K562 (cell line): Measurements from ENCODE around the gene RNF103. TPM values are rescaled to one million over a fixed set of nuclear protein-coding genes. Genes with fewer than 3 reads are reported as not detected.
A peak's percentile ranks its signal among the peaks of the same experiment; 100 is the strongest.

Experiments
- KLF10 ChIP-seq: fragments of 250-450 bp; sonication (Bioruptor Pico); IDR thresholded peaks from 2 replicates; pipeline ENCODE4 v1.6.1; 2021; ENCODE audit warnings: matching md5 sums
- MAFF ChIP-seq: IDR thresholded peaks from 2 replicates; pipeline ENCODE4 v1.6.1; 2012; ENCODE audit warnings: low read length, improper control_type of control experiment
- PRPF4 ChIP-seq: fragments of 200-400 bp; formaldehyde crosslinking; IDR thresholded peaks from one replicate; pipeline ENCODE4 v1.6.1; 2017; ENCODE audit warnings: low read length, low read depth, mild to moderate bottlenecking; ENCODE audit not compliant: insufficient read depth, poor library complexity, severe bottlenecking
- ZNF668 ChIP-seq: fragments of 250-450 bp; sonication (Bioruptor Pico); IDR thresholded peaks from 2 replicates; pipeline ENCODE4 v1.8.0; 2022; ENCODE audit warnings: mild to moderate bottlenecking, inconsistent platforms
- polyA plus RNA-seq, 8 experiments: library from polyadenylated mRNA; depleted of rRNA in 4 of 8; stranded (reverse) in 5 of 8; unstranded in 3 of 8; fragments of >200 nt; fragmentation: Nextera tagmentation in 2 of 8; fragmentation: Illumina TruSeq in 1 of 8; extraction: Ambion mirVana in 2 of 8; extraction: Trizol in 1 of 8; gene quantifications; 2 replicates each; pipeline versions ENCODE4 v1.2.1 to v1.2.3, GENCODE V29; 2011 to 2014; ENCODE audit warnings: inconsistent platforms in 1 of 8, missing spikeins in 1 of 8
- total RNA-seq, 7 experiments: library from RNA; depleted of rRNA in 6 of 7; stranded (reverse); fragments of >200 nt in 6 of 7; fragmentation: Illumina TruSeq in 2 of 7; extraction: Trizol in 2 of 7; gene quantifications; 2 replicates each; pipeline versions ENCODE4 v1.2.1 to v1.2.3, GENCODE V29; 2011 to 2021; ENCODE audit warnings: low replicate concordance in 1 of 7
- TF ChIP-seq, protein P1 (sequence below): fragments of 200-600 bp; sonication (generic); IDR thresholded peaks from one replicate; pipeline ENCODE4 v1.6.1; 2012; ENCODE audit warnings: mild to moderate bottlenecking, low read depth, low read length, inconsistent platforms
- TF ChIP-seq, protein P2 (sequence below): fragments of 450-650 bp; IDR thresholded peaks from 2 replicates; pipeline ENCODE4 v1.6.1; 2016; ENCODE audit warnings: mild to moderate bottlenecking
- TF ChIP-seq, protein P3 (sequence below), 2 experiments: IDR thresholded peaks in 1 of 2; conservative IDR thresholded peaks in 1 of 2; 2 replicates each; pipeline ENCODE4 v1.6.1; 2016; ENCODE audit warnings: low read depth in 2 of 2, mild to moderate bottlenecking in 1 of 2, missing compliant biosample characterization in 1 of 2, missing genetic modification characterization in 1 of 2, moderate library complexity in 1 of 2

The RNF103 gene
- total and polyA plus RNA-seq, 9 of the 15 experiments (the other 6 are each of a cell fraction or from before 2014, with no cell fraction given) = 1.2 to 6.8 (median 4.6) TPM

DNA sequence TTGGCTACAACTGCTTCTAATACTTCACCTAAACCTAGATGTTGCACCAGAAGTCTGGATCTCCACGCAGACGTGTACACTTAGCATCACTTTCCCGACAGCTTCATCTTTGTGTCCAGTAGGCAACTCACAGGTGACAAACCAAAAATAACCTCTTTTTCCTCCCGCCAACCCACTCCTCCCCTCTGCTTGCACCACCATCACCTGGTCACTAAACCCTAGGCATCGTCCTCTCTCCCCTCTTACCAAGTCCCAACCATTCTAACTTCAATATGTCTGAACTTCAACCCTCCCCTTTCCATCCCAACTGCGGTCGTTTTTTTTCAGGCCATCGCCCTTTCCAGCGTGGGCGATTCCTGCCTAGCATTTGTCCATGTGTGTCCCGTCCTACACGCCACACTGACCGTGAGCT is 60.0 kb downstream of the RNF103 start (continued):
- TF ChIP-seq, protein P1, sequence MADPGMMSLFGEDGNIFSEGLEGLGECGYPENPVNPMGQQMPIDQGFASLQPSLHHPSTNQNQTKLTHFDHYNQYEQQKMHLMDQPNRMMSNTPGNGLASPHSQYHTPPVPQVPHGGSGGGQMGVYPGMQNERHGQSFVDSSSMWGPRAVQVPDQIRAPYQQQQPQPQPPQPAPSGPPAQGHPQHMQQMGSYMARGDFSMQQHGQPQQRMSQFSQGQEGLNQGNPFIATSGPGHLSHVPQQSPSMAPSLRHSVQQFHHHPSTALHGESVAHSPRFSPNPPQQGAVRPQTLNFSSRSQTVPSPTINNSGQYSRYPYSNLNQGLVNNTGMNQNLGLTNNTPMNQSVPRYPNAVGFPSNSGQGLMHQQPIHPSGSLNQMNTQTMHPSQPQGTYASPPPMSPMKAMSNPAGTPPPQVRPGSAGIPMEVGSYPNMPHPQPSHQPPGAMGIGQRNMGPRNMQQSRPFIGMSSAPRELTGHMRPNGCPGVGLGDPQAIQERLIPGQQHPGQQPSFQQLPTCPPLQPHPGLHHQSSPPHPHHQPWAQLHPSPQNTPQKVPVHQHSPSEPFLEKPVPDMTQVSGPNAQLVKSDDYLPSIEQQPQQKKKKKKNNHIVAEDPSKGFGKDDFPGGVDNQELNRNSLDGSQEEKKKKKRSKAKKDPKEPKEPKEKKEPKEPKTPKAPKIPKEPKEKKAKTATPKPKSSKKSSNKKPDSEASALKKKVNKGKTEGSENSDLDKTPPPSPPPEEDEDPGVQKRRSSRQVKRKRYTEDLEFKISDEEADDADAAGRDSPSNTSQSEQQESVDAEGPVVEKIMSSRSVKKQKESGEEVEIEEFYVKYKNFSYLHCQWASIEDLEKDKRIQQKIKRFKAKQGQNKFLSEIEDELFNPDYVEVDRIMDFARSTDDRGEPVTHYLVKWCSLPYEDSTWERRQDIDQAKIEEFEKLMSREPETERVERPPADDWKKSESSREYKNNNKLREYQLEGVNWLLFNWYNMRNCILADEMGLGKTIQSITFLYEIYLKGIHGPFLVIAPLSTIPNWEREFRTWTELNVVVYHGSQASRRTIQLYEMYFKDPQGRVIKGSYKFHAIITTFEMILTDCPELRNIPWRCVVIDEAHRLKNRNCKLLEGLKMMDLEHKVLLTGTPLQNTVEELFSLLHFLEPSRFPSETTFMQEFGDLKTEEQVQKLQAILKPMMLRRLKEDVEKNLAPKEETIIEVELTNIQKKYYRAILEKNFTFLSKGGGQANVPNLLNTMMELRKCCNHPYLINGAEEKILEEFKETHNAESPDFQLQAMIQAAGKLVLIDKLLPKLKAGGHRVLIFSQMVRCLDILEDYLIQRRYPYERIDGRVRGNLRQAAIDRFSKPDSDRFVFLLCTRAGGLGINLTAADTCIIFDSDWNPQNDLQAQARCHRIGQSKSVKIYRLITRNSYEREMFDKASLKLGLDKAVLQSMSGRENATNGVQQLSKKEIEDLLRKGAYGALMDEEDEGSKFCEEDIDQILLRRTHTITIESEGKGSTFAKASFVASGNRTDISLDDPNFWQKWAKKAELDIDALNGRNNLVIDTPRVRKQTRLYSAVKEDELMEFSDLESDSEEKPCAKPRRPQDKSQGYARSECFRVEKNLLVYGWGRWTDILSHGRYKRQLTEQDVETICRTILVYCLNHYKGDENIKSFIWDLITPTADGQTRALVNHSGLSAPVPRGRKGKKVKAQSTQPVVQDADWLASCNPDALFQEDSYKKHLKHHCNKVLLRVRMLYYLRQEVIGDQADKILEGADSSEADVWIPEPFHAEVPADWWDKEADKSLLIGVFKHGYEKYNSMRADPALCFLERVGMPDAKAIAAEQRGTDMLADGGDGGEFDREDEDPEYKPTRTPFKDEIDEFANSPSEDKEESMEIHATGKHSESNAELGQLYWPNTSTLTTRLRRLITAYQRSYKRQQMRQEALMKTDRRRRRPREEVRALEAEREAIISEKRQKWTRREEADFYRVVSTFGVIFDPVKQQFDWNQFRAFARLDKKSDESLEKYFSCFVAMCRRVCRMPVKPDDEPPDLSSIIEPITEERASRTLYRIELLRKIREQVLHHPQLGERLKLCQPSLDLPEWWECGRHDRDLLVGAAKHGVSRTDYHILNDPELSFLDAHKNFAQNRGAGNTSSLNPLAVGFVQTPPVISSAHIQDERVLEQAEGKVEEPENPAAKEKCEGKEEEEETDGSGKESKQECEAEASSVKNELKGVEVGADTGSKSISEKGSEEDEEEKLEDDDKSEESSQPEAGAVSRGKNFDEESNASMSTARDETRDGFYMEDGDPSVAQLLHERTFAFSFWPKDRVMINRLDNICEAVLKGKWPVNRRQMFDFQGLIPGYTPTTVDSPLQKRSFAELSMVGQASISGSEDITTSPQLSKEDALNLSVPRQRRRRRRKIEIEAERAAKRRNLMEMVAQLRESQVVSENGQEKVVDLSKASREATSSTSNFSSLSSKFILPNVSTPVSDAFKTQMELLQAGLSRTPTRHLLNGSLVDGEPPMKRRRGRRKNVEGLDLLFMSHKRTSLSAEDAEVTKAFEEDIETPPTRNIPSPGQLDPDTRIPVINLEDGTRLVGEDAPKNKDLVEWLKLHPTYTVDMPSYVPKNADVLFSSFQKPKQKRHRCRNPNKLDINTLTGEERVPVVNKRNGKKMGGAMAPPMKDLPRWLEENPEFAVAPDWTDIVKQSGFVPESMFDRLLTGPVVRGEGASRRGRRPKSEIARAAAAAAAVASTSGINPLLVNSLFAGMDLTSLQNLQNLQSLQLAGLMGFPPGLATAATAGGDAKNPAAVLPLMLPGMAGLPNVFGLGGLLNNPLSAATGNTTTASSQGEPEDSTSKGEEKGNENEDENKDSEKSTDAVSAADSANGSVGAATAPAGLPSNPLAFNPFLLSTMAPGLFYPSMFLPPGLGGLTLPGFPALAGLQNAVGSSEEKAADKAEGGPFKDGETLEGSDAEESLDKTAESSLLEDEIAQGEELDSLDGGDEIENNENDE = no peak
- TF ChIP-seq KLF10 (CRISPR knock-in tag) = no peak
- TF ChIP-seq, protein P2, sequence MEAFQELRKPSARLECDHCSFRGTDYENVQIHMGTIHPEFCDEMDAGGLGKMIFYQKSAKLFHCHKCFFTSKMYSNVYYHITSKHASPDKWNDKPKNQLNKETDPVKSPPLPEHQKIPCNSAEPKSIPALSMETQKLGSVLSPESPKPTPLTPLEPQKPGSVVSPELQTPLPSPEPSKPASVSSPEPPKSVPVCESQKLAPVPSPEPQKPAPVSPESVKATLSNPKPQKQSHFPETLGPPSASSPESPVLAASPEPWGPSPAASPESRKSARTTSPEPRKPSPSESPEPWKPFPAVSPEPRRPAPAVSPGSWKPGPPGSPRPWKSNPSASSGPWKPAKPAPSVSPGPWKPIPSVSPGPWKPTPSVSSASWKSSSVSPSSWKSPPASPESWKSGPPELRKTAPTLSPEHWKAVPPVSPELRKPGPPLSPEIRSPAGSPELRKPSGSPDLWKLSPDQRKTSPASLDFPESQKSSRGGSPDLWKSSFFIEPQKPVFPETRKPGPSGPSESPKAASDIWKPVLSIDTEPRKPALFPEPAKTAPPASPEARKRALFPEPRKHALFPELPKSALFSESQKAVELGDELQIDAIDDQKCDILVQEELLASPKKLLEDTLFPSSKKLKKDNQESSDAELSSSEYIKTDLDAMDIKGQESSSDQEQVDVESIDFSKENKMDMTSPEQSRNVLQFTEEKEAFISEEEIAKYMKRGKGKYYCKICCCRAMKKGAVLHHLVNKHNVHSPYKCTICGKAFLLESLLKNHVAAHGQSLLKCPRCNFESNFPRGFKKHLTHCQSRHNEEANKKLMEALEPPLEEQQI = peak; percentile 72; the same call in 1 of the 2 replicates
- TF ChIP-seq MAFF = no peak
- TF ChIP-seq, protein P3, sequence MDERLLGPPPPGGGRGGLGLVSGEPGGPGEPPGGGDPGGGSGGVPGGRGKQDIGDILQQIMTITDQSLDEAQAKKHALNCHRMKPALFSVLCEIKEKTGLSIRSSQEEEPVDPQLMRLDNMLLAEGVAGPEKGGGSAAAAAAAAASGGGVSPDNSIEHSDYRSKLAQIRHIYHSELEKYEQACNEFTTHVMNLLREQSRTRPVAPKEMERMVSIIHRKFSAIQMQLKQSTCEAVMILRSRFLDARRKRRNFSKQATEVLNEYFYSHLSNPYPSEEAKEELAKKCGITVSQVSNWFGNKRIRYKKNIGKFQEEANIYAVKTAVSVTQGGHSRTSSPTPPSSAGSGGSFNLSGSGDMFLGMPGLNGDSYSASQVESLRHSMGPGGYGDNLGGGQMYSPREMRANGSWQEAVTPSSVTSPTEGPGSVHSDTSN (CRISPR knock-in tag; IDR thresholded peaks at IDR 0.05; ENCODE audit: low read depth) = no peak
- TF ChIP-seq, protein P3 (tag; conservative IDR thresholded peaks at IDR 0.05; ENCODE audit: low read depth) = no peak
- TF ChIP-seq PRPF4 = no peak
- peak; percentile 86; the same call in 1 of the 2 replicates for TF ChIP-seq ZNF668 (CRISPR knock-in tag)
